SK-N-SH (cell line): ENCODE measurements around the gene ARHGAP5. TPM values are rescaled to one million over a fixed set of nuclear protein-coding genes. Genes with fewer than 3 reads are reported as not detected.

Source experiments
- CTCF ChIA-PET: fragments of 300-600, 350-600 bp; formaldehyde crosslinking; extraction: SDS; loops from one replicate; lab custom pipeline; 2021; lab: Yijun Ruan, JAX
- POLR2A ChIA-PET: fragments of 350-600 bp; sonication (Branson Sonifier 250); formaldehyde crosslinking; extraction: SDS; loops from one replicate; lab custom pipeline; 2020; ENCODE audit warnings: antibody characterized with exemption, inconsistent platforms; lab: Yijun Ruan, JAX
- DNase-seq: peaks from one replicate; pipeline ENCODE4 v3.0.0; 2012
- H2AFZ ChIP-seq: fragments of 200-600 bp; sonication (generic); 2 replicates; pipeline ENCODE4 v1.8.1; 2016; ENCODE audit warnings: antibody characterized with exemption, mild to moderate bottlenecking, low read depth
- H3F3A ChIP-seq: fragments of 200-600 bp; sonication (generic); replicated peaks from 2 replicates; pipeline ENCODE3; 2016; ENCODE audit warnings: antibody characterized with exemption, mild to moderate bottlenecking; ENCODE audit not compliant: insufficient read depth
- H3K27ac ChIP-seq, 2 experiments: fragments of 200-500 bp in 1 of 2; fragments of 200-600 bp in 1 of 2; sonication (Bioruptor generic) in 1 of 2; sonication (generic), shearing (Covaris generic) in 1 of 2; 2 replicates each; pipeline versions ENCODE4 v1.5.1 to v1.6.1; 2014 to 2016; ENCODE audit warnings: low read depth in 2 of 2, inconsistent platforms in 1 of 2, low read length in 1 of 2, mild to moderate bottlenecking in 1 of 2, mixed read lengths in 1 of 2
- H3K27me3 ChIP-seq: fragments of 200-600 bp; sonication (generic), shearing (Covaris generic); 2 replicates; pipeline ENCODE4 v1.6.1; 2016; ENCODE audit warnings: mixed run types; ENCODE audit not compliant: insufficient read depth
- H3K36me3 ChIP-seq, 2 experiments: fragments of 200-500 bp in 1 of 2; fragments of 200-600 bp in 1 of 2; sonication (Bioruptor generic) in 1 of 2; sonication (generic) in 1 of 2; replicated peaks in 1 of 2; 2 replicates each; pipeline versions ENCODE3 to v1.5.1; 2014 to 2016; ENCODE audit warnings: low read length in 1 of 2, mild to moderate bottlenecking in 1 of 2; ENCODE audit not compliant: insufficient read depth in 2 of 2, control insufficient read depth in 1 of 2
- H3K4me1 ChIP-seq, 2 experiments: fragments of 200-500 bp in 1 of 2; fragments of 200-600 bp in 1 of 2; sonication (Bioruptor generic) in 1 of 2; sonication (generic), shearing (Covaris generic) in 1 of 2; 2 replicates each; pipeline versions ENCODE4 v1.5.1 to v1.6.1; 2014 to 2016; ENCODE audit warnings: low read depth in 1 of 2, low read length in 1 of 2, mixed run types in 1 of 2; ENCODE audit not compliant: insufficient read depth in 2 of 2, control insufficient read depth in 1 of 2
- H3K4me2 ChIP-seq: fragments of 200-600 bp; sonication (generic), shearing (Covaris generic); 2 replicates; pipeline ENCODE4 v1.6.1; 2017; ENCODE audit warnings: mixed run types
- H3K4me3 ChIP-seq, 2 experiments: fragments of 200-500 bp in 1 of 2; fragments of 200-600 bp in 1 of 2; sonication (Bioruptor generic) in 1 of 2; sonication (generic), shearing (Covaris generic) in 1 of 2; 2 replicates each; pipeline versions ENCODE4 v1.5.1 to v1.8.1; 2014 to 2016; ENCODE audit warnings: low read depth in 2 of 2, inconsistent platforms in 1 of 2, low read length in 1 of 2, mild to moderate bottlenecking in 1 of 2, mixed read lengths in 1 of 2, moderate library complexity in 1 of 2
- H3K79me2 ChIP-seq: fragments of 200-600 bp; sonication (generic); 2 replicates; pipeline ENCODE4 v1.8.1; 2017; ENCODE audit warnings: mild to moderate bottlenecking; ENCODE audit not compliant: insufficient read depth
- H3K9ac ChIP-seq: fragments of 200-600 bp; sonication (generic); 2 replicates; pipeline ENCODE4 v1.6.1; 2017; ENCODE audit warnings: mixed run types
- H3K9me2 ChIP-seq: fragments of 200-600 bp; sonication (generic); 2 replicates; pipeline ENCODE4 v1.6.1; 2017; ENCODE audit warnings: mixed run types
- H3K9me3 ChIP-seq: fragments of 200-600 bp; sonication (generic); 2 replicates; pipeline ENCODE4 v1.6.1; 2017; ENCODE audit warnings: mixed run types, mild to moderate bottlenecking, moderate library complexity
- H4K20me1 ChIP-seq: fragments of 200-600 bp; sonication (generic); 2 replicates; pipeline ENCODE4 v1.6.1; 2017; ENCODE audit warnings: mild to moderate bottlenecking, mixed run types; ENCODE audit not compliant: insufficient read depth
- ELF1 ChIP-seq: IDR thresholded peaks from 2 replicates; pipeline ENCODE4 v1.4.0; 2012
- FOXJ3 ChIP-seq: sonication (generic); formaldehyde crosslinking; IDR thresholded peaks from 2 replicates; pipeline ENCODE4 v1.5.1; 2020; ENCODE audit warnings: mild to moderate bottlenecking, missing genetic modification reagents
- MEF2A ChIP-seq: IDR thresholded peaks from 2 replicates; pipeline ENCODE4 v1.4.0; 2012; ENCODE audit warnings: low read depth, borderline replicate concordance
- MXI1 ChIP-seq: IDR thresholded peaks from 2 replicates; pipeline ENCODE4 v1.6.1; 2012; ENCODE audit warnings: mild to moderate bottlenecking, low read depth, low read length, improper control_type of control experiment
- NFIC ChIP-seq: IDR thresholded peaks from 2 replicates; pipeline ENCODE4 v1.4.0; 2012; ENCODE audit warnings: borderline replicate concordance
- NRF1 ChIP-seq: IDR thresholded peaks from 2 replicates; pipeline ENCODE4 v1.6.1; 2012; ENCODE audit warnings: low read depth, mild to moderate bottlenecking, low read length
- RAD21 ChIP-seq: IDR thresholded peaks from 2 replicates; pipeline ENCODE4 v1.6.1; 2012; ENCODE audit warnings: mild to moderate bottlenecking, low read length
- REST ChIP-seq: IDR thresholded peaks from 2 replicates; pipeline ENCODE4 v1.6.1; 2012; ENCODE audit warnings: mild to moderate bottlenecking, low read depth, low read length, moderate library complexity
- RFX5 ChIP-seq: IDR thresholded peaks from 2 replicates; pipeline ENCODE4 v1.6.1; 2012; ENCODE audit warnings: mild to moderate bottlenecking, improper control_type of control experiment, low read length
- RXRA ChIP-seq: IDR thresholded peaks from 2 replicates; pipeline ENCODE4 v1.4.0; 2012; ENCODE audit warnings: low read depth, mild to moderate bottlenecking, borderline replicate concordance
- TAF1 ChIP-seq: IDR thresholded peaks from 2 replicates; pipeline ENCODE4 v1.6.1; 2012; ENCODE audit warnings: low read depth, mild to moderate bottlenecking, low read length, moderate library complexity, borderline replicate concordance
- TCF12 ChIP-seq: IDR thresholded peaks from 2 replicates; pipeline ENCODE4 v1.4.0; 2012
- TEAD4 ChIP-seq: IDR thresholded peaks from 2 replicates; pipeline ENCODE4 v1.4.0; 2012; ENCODE audit warnings: mild to moderate bottlenecking, borderline replicate concordance; ENCODE audit not compliant: insufficient read depth
- USF1 ChIP-seq: IDR thresholded peaks from 2 replicates; pipeline ENCODE4 v1.4.0; 2012; ENCODE audit warnings: low read depth, borderline replicate concordance
- YY1 ChIP-seq: IDR thresholded peaks from 2 replicates; pipeline ENCODE4 v1.4.0; 2012; ENCODE audit warnings: low read depth, mild to moderate bottlenecking
- ZBTB33 ChIP-seq: IDR thresholded peaks from 2 replicates; pipeline ENCODE4 v1.4.0; 2012; ENCODE audit warnings: low read depth, borderline replicate concordance
- WGBS: methylation state at CpG from one replicate; pipeline ENCODE4 v1.1.6; 2017; ENCODE audit warnings: low lambda C conversion rate; 5-methylcytosine and 5-hydroxymethylcytosine counted together
- polyA plus RNA-seq, 3 experiments: library from polyadenylated mRNA; depleted of rRNA; stranded (reverse); fragments of >200 nt; gene quantifications; 2 replicates each; pipeline ENCODE4 v1.2.3, GENCODE V29; 2012

The ARHGAP5 gene
- polyA plus RNA-seq, 1 of the 3 experiments (the other 2 are of a cell fraction): 7.2 TPM

- no peak overlapping the region for H3K4me3 ChIP-seq
- no peak overlapping the region for H3K4me2 ChIP-seq
- H3K27me3 ChIP-seq: no peaks in the 10 kb centered on the region
- H3F3A ChIP-seq: no peaks in the 10 kb centered on the region
- H4K20me1 ChIP-seq: no peaks in the 10 kb centered on the region
- H3K9me3 ChIP-seq: no peaks in the 10 kb centered on the region
- POLR2A ChIA-PET: no interaction called here
- CTCF ChIA-PET: interaction anchor here (1.6 kb wide), 1 partner anchor 11 kb away, joined by 5 read pairs; no protein-coding TSS in a partner anchor
- DNase-seq: no peak
- no peak overlapping the region for H3K27ac ChIP-seq
- H3K4me1 ChIP-seq: peaks cover 0 to 4% of the 10 kb centered on the region in 2 experiments; a peak in 2 of 4 replicates
- WGBS: 82% methylated on average over 2 of the region's 2 CpGs
- H3K36me3 ChIP-seq: no peaks in the 10 kb centered on the region
- H3K9ac ChIP-seq: no peak overlapping the region
- no peaks in the 10 kb centered on the region for H3K79me2 ChIP-seq
- TF ChIP-seq REST: no peak
- no peak for TF ChIP-seq ELF1
- H3K9me2 ChIP-seq: no peaks in the 10 kb centered on the region
- no peak overlapping the region for H2AFZ ChIP-seq
Observed at GRCh38 chr14:32193532-32193931, 116.4 kb downstream of the ARHGAP5 start.

- H3K9ac ChIP-seq: no peak overlapping the region
- WGBS: 31% methylated on average over 1 of the region's 1 CpG
- no peaks in the 10 kb centered on the region for H3K79me2 ChIP-seq
- H3K9me3 ChIP-seq: no peaks in the 10 kb centered on the region
- TF ChIP-seq TAF1 (no peak), ZBTB33 (no peak), USF1 (no peak), RXRA (no peak), RAD21 (no peak), TEAD4 (no peak), TCF12 (no peak), YY1 (no peak), MEF2A (no peak), RFX5 (no peak), MXI1 (no peak), NRF1 (no peak), FOXJ3 (no peak), NFIC (no peak)
- H3K27ac ChIP-seq: no peak overlapping the region
- no peaks in the 10 kb centered on the region for H3F3A ChIP-seq
- H3K4me3 ChIP-seq: no peak overlapping the region
- no peak overlapping the region for H2AFZ ChIP-seq
- no peaks in the 10 kb centered on the region for H3K27me3 ChIP-seq
- no peaks in the 10 kb centered on the region for H3K9me2 ChIP-seq
- peaks cover 0 to 4% of the 10 kb centered on the region in 2 experiments; a peak in 2 of 4 replicates for H3K4me1 ChIP-seq
- CTCF ChIA-PET: no interaction called here
- H3K36me3 ChIP-seq: no peaks in the 10 kb centered on the region
- POLR2A ChIA-PET: no interaction called here
- no peaks in the 10 kb centered on the region for H4K20me1 ChIP-seq
- no peak for DNase-seq
- no peak overlapping the region for H3K4me2 ChIP-seq
Observed at GRCh38 chr14:32195636-32196035, 118.5 kb downstream of the ARHGAP5 start.
